CD14-positive monocyte (primary cell): ENCODE results near the gene ARHGAP12. TPM values are rescaled to one million over a fixed set of nuclear protein-coding genes. Genes with fewer than 3 reads are reported as not detected.

Source experiments
- DNase-seq, 3 donors: peaks; one replicate each; pipeline ENCODE4 v3.0.0-alpha.2; 2011 to 2022
- H2AFZ ChIP-seq: 2 replicates; pipeline ENCODE4 v1.6.0; 2012; ENCODE audit warnings: mild to moderate bottlenecking, low read depth, low read length, inconsistent platforms; ENCODE audit not compliant: insufficient read depth, poor library complexity, severe bottlenecking
- H3K27ac ChIP-seq, 2 donors: 1 replicate in 1 of 2; 2 replicates in 1 of 2; pipeline ENCODE4 v1.5.1; 2012 to 2013; ENCODE audit warnings: low read length in 2 of 2, control low read depth in 1 of 2, inconsistent platforms in 1 of 2, low read depth in 1 of 2, mild to moderate bottlenecking in 1 of 2
- H3K27me3 ChIP-seq, 2 donors: one replicate each; pipeline versions ENCODE4 v1.6.0 to v1.6.1; 2011 to 2013; ENCODE audit warnings: low read length in 2 of 2; ENCODE audit not compliant: control insufficient read depth in 2 of 2, insufficient read depth in 2 of 2
- H3K36me3 ChIP-seq, 2 donors: replicated peaks in 1 of 2; 1 replicate in 1 of 2; 2 replicates in 1 of 2; pipeline versions ENCODE4 v1.5.1 to v1.6.1; 2012 to 2013; ENCODE audit warnings: low read length in 2 of 2, control low read depth in 1 of 2, inconsistent platforms in 1 of 2, mild to moderate bottlenecking in 1 of 2; ENCODE audit not compliant: insufficient read depth in 2 of 2, control insufficient read depth in 1 of 2
- H3K4me1 ChIP-seq, 2 donors: 1 replicate in 1 of 2; 2 replicates in 1 of 2; pipeline versions ENCODE4 v1.5.1 to v1.6.1; 2012 to 2013; ENCODE audit warnings: low read length in 2 of 2, control low read depth in 1 of 2, inconsistent platforms in 1 of 2, mild to moderate bottlenecking in 1 of 2, moderate library complexity in 1 of 2; ENCODE audit not compliant: insufficient read depth in 2 of 2, control insufficient read depth in 1 of 2
- H3K4me2 ChIP-seq: replicated peaks from 2 replicates; pipeline ENCODE3; 2012; ENCODE audit warnings: low read length, moderate library complexity, mild to moderate bottlenecking; ENCODE audit not compliant: poor library complexity, severe bottlenecking; ENCODE audit errors: extremely low read depth
- H3K4me3 ChIP-seq, 3 experiments: fragments of 200-600 bp in 1 of 3; sonication (generic) in 1 of 3; replicated peaks in 1 of 3; 1 replicate in 2 of 3; 2 replicates in 1 of 3; pipeline ENCODE4 v1.5.1; 2011 to 2013; ENCODE audit warnings: low read length in 3 of 3, mild to moderate bottlenecking in 3 of 3, control low read depth in 2 of 3, low read depth in 2 of 3, inconsistent platforms in 1 of 3, moderate library complexity in 1 of 3
- H3K79me2 ChIP-seq: 2 replicates; pipeline ENCODE4 v1.6.0; 2012; ENCODE audit warnings: mild to moderate bottlenecking, control low read depth, inconsistent platforms, low read length, moderate library complexity; ENCODE audit not compliant: insufficient read depth
- H3K9ac ChIP-seq: 2 replicates; pipeline ENCODE4 v1.6.0; 2017; ENCODE audit warnings: low read length, mild to moderate bottlenecking; ENCODE audit not compliant: insufficient read depth, poor library complexity, severe bottlenecking
- H3K9me3 ChIP-seq, 2 donors: replicated peaks in 1 of 2; 1 replicate in 1 of 2; 2 replicates in 1 of 2; pipeline versions ENCODE4 v1.5.1 to v1.6.1; 2012 to 2013; ENCODE audit warnings: low read length in 2 of 2, control low read depth in 1 of 2; ENCODE audit not compliant: control insufficient read depth in 1 of 2, insufficient read depth in 1 of 2
- H4K20me1 ChIP-seq: 2 replicates; pipeline ENCODE4 v1.6.0; 2012; ENCODE audit warnings: mild to moderate bottlenecking, low read length, control low read depth, moderate library complexity; ENCODE audit not compliant: insufficient read depth
- H3K27ac Mint-ChIP-seq, 7 donors: one replicate each; pipeline ENCODE4 v1.8.0; 2020; ENCODE audit warnings: mild to moderate bottlenecking in 7 of 7, mixed read lengths in 7 of 7, moderate library complexity in 6 of 7, inconsistent platforms in 2 of 7
- H3K27me3 Mint-ChIP-seq, 3 donors: one replicate each; pipeline ENCODE4 v1.8.0; 2021 to 2022; ENCODE audit warnings: low read depth in 3 of 3, mild to moderate bottlenecking in 3 of 3, mixed read lengths in 3 of 3, moderate library complexity in 3 of 3, inconsistent platforms in 1 of 3
- H3K36me3 Mint-ChIP-seq, 2 donors: one replicate each; pipeline ENCODE4 v1.8.0; 2020; ENCODE audit warnings: mixed read lengths in 2 of 2, inconsistent platforms in 1 of 2, mild to moderate bottlenecking in 1 of 2
- H3K4me1 Mint-ChIP-seq: one replicate; pipeline ENCODE4 v1.8.0; 2020; ENCODE audit warnings: mild to moderate bottlenecking, mixed read lengths
- H3K4me3 Mint-ChIP-seq, 2 donors: one replicate each; pipeline ENCODE4 v1.8.0; 2020; ENCODE audit warnings: mild to moderate bottlenecking in 2 of 2, mixed read lengths in 2 of 2, moderate library complexity in 1 of 2
- H3K9me3 Mint-ChIP-seq, 7 donors: one replicate each; pipeline ENCODE4 v1.8.0; 2020 to 2022; ENCODE audit warnings: mixed read lengths in 7 of 7, mild to moderate bottlenecking in 6 of 7, moderate library complexity in 6 of 7, inconsistent platforms in 2 of 7
- CTCF ChIP-seq: fragments of 200-600 bp; IDR thresholded peaks from one replicate; pipeline ENCODE4 v1.8.0; 2022; ENCODE audit warnings: antibody characterized with exemption, mild to moderate bottlenecking
- WGBS: methylation state at CpG from one replicate; pipeline ENCODE4 v1.1.5; 2013; ENCODE audit warnings: missing lambda C conversion rate; ENCODE audit not compliant: insufficient coverage; 5-methylcytosine and 5-hydroxymethylcytosine counted together
- intact Hi-C, 2 donors: fragments of 100-400 bp; cut with micrococcal nuclease; formaldehyde crosslinking; loops; one replicate each; pipeline versions ENCODE4 v1.15.0 to v1.15.1; 2023
- polyA plus RNA-seq, 3 donors: library from polyadenylated mRNA; depleted of rRNA in 1 of 3; unstranded in 2 of 3; stranded (reverse) in 1 of 3; fragments of 300-500 nt in 2 of 3; fragments of >200 nt in 1 of 3; fragmentation: Illumina TruSeq in 2 of 3; gene quantifications; 1 replicate in 2 of 3; 2 replicates in 1 of 3; pipeline ENCODE4 v1.2.3, GENCODE V29; 2012 to 2021

The ARHGAP12 gene
- polyA plus RNA-seq, 3 donors, result 3.2 to 15.5 (median 4.7) TPM

DNA sequence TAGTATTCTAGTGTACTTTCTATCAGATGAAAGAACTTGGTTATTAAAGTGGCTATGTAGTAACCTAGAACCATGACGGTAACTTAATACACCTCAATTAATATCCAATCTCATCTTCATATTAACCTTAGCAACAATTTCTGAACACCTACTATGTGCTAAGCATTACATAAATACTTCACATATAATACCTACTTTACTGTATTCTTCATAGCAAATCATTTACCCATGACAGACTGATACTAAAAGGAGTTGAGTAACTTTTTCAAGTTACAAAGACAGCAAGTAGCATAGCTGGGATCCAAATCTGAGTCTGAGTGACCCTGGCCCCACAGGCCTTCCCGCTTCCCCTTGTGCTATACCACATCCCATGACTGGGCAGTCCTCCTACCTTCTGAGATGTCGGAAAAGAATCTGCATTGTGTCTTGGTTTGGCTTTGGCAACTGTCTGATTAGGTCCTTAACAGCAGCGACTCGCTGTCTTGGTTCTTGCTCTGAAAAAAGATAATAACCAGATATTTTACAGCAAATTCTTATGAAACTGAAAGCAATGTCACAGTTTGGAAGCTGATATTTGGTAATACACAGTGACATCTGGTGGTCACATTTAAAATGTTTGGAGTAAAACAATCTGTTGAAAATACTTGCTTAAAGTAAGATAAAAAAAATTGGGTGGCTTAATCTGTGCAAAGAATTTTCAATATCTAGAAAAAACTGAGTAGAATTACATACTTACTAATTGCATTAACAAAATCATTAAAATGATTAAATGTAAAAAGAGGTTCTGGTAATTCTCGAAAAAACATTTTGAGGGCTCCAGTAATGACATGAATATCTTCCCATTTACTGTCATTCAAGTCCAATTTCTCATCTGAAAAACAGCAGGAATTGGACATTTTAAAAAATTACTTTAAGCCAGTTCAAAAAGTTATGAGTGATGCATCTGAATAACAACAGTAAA is 120.1 kb downstream of the ARHGAP12 start:
- H3K36me3 ChIP-seq, result peaks cover 7 to 50% of the 10 kb centered on the region in 2 donors
- H2AFZ ChIP-seq, result peak overlapping the region; percentile 62
- peak overlapping the region; percentile 42 for H3K9ac ChIP-seq

More for the DNA sequence above, 120.1 kb downstream of the ARHGAP12 start:
- peak overlapping the region; percentile 49 to 91 (median 72) for H3K4me3 ChIP-seq
- H3K27me3 Mint-ChIP-seq, result peaks cover 0 to 1% (median 0%) of the 10 kb centered on the region in 3 donors
- peak overlapping the region in 1 of 2 donors; percentile 67 for H3K27ac ChIP-seq
- intact Hi-C loops, result loop anchor here in 1 of 2 donors (2.0 kb wide), 1 partner anchor 1024 kb away; no protein-coding TSS in a partner anchor
- peak overlapping the region; percentile 66 for H3K4me2 ChIP-seq
- no peaks in the 10 kb centered on the region for H3K27me3 ChIP-seq
- DNase-seq, result peak; percentile 30 to 50 (median 42)
- TF ChIP-seq CTCF, result peak; percentile 77
- no peaks in the 10 kb centered on the region for H4K20me1 ChIP-seq
- H3K79me2 ChIP-seq, result no peaks in the 10 kb centered on the region
- H3K9me3 ChIP-seq, result no peaks in the 10 kb centered on the region
- peaks cover 0 to 3% of the 10 kb centered on the region in 2 donors for H3K4me1 ChIP-seq
- peaks cover 5% of the 10 kb centered on the region for H3K4me1 Mint-ChIP-seq
- H3K4me3 Mint-ChIP-seq, result peak overlapping the region; percentile 67 to 90
- H3K36me3 Mint-ChIP-seq, result peaks cover 30 to 40% of the 10 kb centered on the region in 2 donors
- no CpG with 5 or more reads among the region's 6 CpGs for WGBS
- H3K27ac Mint-ChIP-seq, result peak overlapping the region in 6 of 7 donors; percentile 61 to 93 (median 82)
- peaks cover 0 to 2% (median 0%) of the 10 kb centered on the region in 7 donors for H3K9me3 Mint-ChIP-seq
